HUDEP-2 (cell line): ENCODE results near the gene PHB1.

Experiments
- DNase-seq, 76 experiments: peaks; one replicate each; lab custom pipeline; 2025; ENCODE audit not compliant: unreplicated experiment in 76 of 76; lab: John Stamatoyannopoulos, UW

The PHB1 gene

GRCh38 chr17:49357516-49357915, 57.2 kb downstream of the PHB1 start:
- DNase-seq, result no peak

GRCh38 chr17:49356320-49356719, 58.4 kb downstream of the PHB1 start:
- DNase-seq, result no peak
